Spleen (tissue), 7 donors: ENCODE data around the gene ZDHHC11.

Experiments used
- POLR2A ChIP-seq, 3 donors: fragments of 450-650 bp; IDR thresholded peaks; one replicate each; pipeline ENCODE4 v1.5.1; 2017; ENCODE audit warnings: antibody characterized with exemption in 3 of 3, mild to moderate bottlenecking in 1 of 3
- POLR2AphosphoS5 ChIP-seq, 3 donors: sonication (generic); formaldehyde crosslinking; IDR thresholded peaks; one replicate each; pipeline ENCODE4 v1.5.1; 2017; ENCODE audit warnings: antibody characterized with exemption in 3 of 3
- TF ChIP-seq, protein P1 (sequence below), 11 experiments: fragments of 200-600 bp in 7 of 11; fragments of 450-650 bp in 4 of 11; sonication (generic) in 4 of 11; IDR thresholded peaks in 8 of 11; conservative IDR thresholded peaks in 3 of 11; 1 replicate in 7 of 11; 2 replicates in 4 of 11; pipeline versions ENCODE4 v1.4.0 to v1.8.0; 2016 to 2021; ENCODE audit warnings: antibody characterized with exemption in 11 of 11, inconsistent platforms in 4 of 11, mild to moderate bottlenecking in 1 of 11
- donor health status: DM: no; HTN: no; CAD: no; lungs with moderate emphysema.
- donor health status: DM: no; HTN: no; CAD: no.
- donor health status: DM: no; HTN: no; CAD: no.

DNA sequence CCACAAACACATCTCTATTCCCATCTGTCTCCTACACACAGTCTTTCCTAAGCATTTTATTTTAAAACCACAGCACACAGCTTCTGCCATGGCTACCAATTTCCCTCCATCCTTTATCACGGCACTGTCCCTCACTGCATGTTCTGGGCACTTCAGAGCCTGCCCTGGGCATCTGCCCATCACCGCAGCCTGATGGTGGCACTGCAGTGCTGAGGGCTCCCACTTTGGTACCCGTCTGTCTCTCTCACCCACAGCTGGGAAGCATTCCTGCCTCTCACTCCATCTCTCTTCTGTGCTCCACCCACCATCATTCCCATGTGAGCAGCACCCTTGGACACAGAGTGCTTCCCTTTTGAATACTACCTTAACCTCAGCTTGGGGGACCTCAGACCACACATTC, 31.7 kb downstream of the ZDHHC11 start:
- TF ChIP-seq, protein P1, sequence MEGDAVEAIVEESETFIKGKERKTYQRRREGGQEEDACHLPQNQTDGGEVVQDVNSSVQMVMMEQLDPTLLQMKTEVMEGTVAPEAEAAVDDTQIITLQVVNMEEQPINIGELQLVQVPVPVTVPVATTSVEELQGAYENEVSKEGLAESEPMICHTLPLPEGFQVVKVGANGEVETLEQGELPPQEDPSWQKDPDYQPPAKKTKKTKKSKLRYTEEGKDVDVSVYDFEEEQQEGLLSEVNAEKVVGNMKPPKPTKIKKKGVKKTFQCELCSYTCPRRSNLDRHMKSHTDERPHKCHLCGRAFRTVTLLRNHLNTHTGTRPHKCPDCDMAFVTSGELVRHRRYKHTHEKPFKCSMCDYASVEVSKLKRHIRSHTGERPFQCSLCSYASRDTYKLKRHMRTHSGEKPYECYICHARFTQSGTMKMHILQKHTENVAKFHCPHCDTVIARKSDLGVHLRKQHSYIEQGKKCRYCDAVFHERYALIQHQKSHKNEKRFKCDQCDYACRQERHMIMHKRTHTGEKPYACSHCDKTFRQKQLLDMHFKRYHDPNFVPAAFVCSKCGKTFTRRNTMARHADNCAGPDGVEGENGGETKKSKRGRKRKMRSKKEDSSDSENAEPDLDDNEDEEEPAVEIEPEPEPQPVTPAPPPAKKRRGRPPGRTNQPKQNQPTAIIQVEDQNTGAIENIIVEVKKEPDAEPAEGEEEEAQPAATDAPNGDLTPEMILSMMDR (IDR thresholded peaks at IDR 0.05 in 8 of 11, conservative IDR thresholded peaks at IDR 0.05 in 3 of 11) = no peak
- TF ChIP-seq POLR2AphosphoS5 (IDR thresholded peaks at IDR 0.05) (no peak), POLR2A (IDR thresholded peaks at IDR 0.05) (no peak)
